OCI-LY1 (cell line): ENCODE measurements around the gene ITPK1.

Experiments
- H2AFZ ChIP-seq: fragments of 200-600 bp; sonication (generic), shearing (Covaris generic); 2 replicates; pipeline ENCODE4 v1.6.0; 2014; ENCODE audit warnings: antibody characterized with exemption, mild to moderate bottlenecking, low read length
- H3F3A ChIP-seq: fragments of 200-600 bp; sonication (generic), shearing (Covaris generic); 2 replicates; pipeline ENCODE4 v1.6.0; 2014; ENCODE audit warnings: mild to moderate bottlenecking, antibody characterized with exemption, low read length, moderate library complexity; ENCODE audit not compliant: insufficient read depth
- H3K27ac ChIP-seq: fragments of 200-600 bp; sonication (generic); 2 replicates; pipeline ENCODE4 v1.5.1; 2014; ENCODE audit warnings: low read length, mixed run types, mild to moderate bottlenecking, low read depth; ENCODE audit not compliant: poor library complexity, severe bottlenecking
- H3K27me3 ChIP-seq: fragments of 200-600 bp; sonication (generic); 2 replicates; pipeline ENCODE4 v1.6.0; 2014; ENCODE audit warnings: antibody characterized with exemption, mild to moderate bottlenecking, low read length, moderate library complexity; ENCODE audit not compliant: insufficient read depth
- H3K36me3 ChIP-seq: fragments of 200-600 bp; sonication (generic); 2 replicates; pipeline ENCODE4 v1.6.1; 2014; ENCODE audit warnings: mild to moderate bottlenecking, antibody characterized with exemption, low read length, moderate library complexity, mixed read lengths; ENCODE audit not compliant: insufficient read depth
- H3K4me1 ChIP-seq: fragments of 200-600 bp; sonication (generic); 2 replicates; pipeline ENCODE4 v1.5.1; 2014; ENCODE audit warnings: mild to moderate bottlenecking, low read length, moderate library complexity; ENCODE audit not compliant: insufficient read depth, severe bottlenecking
- H3K4me2 ChIP-seq: fragments of 200-600 bp; sonication (generic), shearing (Covaris generic); 2 replicates; pipeline ENCODE4 v1.6.1; 2014; ENCODE audit warnings: low read length
- H3K4me3 ChIP-seq: fragments of 200-600 bp; sonication (generic); 2 replicates; pipeline ENCODE4 v1.5.1; 2014; ENCODE audit warnings: low read length, low read depth, mild to moderate bottlenecking, mixed read lengths; ENCODE audit not compliant: poor library complexity, severe bottlenecking
- H3K79me2 ChIP-seq: fragments of 200-600 bp; shearing (Covaris generic); 2 replicates; pipeline ENCODE4 v1.6.1; 2016; ENCODE audit warnings: mixed run types, low read length, mixed read lengths; ENCODE audit not compliant: insufficient read depth
- H3K9ac ChIP-seq: fragments of 200-600 bp; sonication (generic), shearing (Covaris generic); 2 replicates; pipeline ENCODE4 v1.6.1; 2014; ENCODE audit warnings: mild to moderate bottlenecking, low read length, mixed read lengths
- H3K9me2 ChIP-seq: fragments of 200-600 bp; sonication (generic), shearing (Covaris generic); 2 replicates; pipeline ENCODE4 v1.6.1; 2014; ENCODE audit warnings: low read depth, mild to moderate bottlenecking, low read length, mixed read lengths
- H3K9me3 ChIP-seq: fragments of 200-600 bp; shearing (Covaris generic); 2 replicates; pipeline ENCODE4 v1.6.1; 2014; ENCODE audit warnings: low read length, mixed read lengths
- H4K20me1 ChIP-seq: fragments of 200-600 bp; sonication (generic), shearing (Covaris generic); 2 replicates; pipeline ENCODE4 v1.6.0; 2016; ENCODE audit warnings: mild to moderate bottlenecking, low read length; ENCODE audit not compliant: insufficient read depth
- EZH2 ChIP-seq: fragments of 200-600 bp; sonication (generic), shearing (Covaris generic); IDR thresholded peaks from 2 replicates; pipeline ENCODE4 v1.8.0; 2017; ENCODE audit warnings: borderline replicate concordance, mixed run types, mild to moderate bottlenecking, antibody characterized with exemption, low read length, moderate library complexity, mixed read lengths
- TF ChIP-seq, protein P1 (sequence below): fragments of 200-600 bp; sonication (generic), shearing (Covaris generic); IDR thresholded peaks from 2 replicates; pipeline ENCODE4 v1.5.1; 2017; ENCODE audit warnings: mild to moderate bottlenecking, antibody characterized with exemption, low read length, moderate library complexity, mixed read lengths

ITPK1 gene

GRCh38 chr14:93019970-93020369, 95.8 kb downstream of the ITPK1 start:
- Histone ChIP-seq H3F3A (no peaks in the 10 kb centered on the region), H3K27ac (no peak overlapping the region), H3K9me2 (no peaks in the 10 kb centered on the region), H3K9ac (no peak overlapping the region), H3K9me3 (no peaks in the 10 kb centered on the region), H4K20me1 (no peaks in the 10 kb centered on the region), H3K79me2 (no peaks in the 10 kb centered on the region), H3K4me1 (no peaks in the 10 kb centered on the region), H3K36me3 (no peaks in the 10 kb centered on the region), H2AFZ (no peak overlapping the region), H3K4me3 (no peak overlapping the region), H3K27me3 (no peaks in the 10 kb centered on the region), H3K4me2 (no peak overlapping the region)
- no peak for TF ChIP-seq EZH2
- TF ChIP-seq, protein P1, sequence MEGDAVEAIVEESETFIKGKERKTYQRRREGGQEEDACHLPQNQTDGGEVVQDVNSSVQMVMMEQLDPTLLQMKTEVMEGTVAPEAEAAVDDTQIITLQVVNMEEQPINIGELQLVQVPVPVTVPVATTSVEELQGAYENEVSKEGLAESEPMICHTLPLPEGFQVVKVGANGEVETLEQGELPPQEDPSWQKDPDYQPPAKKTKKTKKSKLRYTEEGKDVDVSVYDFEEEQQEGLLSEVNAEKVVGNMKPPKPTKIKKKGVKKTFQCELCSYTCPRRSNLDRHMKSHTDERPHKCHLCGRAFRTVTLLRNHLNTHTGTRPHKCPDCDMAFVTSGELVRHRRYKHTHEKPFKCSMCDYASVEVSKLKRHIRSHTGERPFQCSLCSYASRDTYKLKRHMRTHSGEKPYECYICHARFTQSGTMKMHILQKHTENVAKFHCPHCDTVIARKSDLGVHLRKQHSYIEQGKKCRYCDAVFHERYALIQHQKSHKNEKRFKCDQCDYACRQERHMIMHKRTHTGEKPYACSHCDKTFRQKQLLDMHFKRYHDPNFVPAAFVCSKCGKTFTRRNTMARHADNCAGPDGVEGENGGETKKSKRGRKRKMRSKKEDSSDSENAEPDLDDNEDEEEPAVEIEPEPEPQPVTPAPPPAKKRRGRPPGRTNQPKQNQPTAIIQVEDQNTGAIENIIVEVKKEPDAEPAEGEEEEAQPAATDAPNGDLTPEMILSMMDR = no peak

DNA sequence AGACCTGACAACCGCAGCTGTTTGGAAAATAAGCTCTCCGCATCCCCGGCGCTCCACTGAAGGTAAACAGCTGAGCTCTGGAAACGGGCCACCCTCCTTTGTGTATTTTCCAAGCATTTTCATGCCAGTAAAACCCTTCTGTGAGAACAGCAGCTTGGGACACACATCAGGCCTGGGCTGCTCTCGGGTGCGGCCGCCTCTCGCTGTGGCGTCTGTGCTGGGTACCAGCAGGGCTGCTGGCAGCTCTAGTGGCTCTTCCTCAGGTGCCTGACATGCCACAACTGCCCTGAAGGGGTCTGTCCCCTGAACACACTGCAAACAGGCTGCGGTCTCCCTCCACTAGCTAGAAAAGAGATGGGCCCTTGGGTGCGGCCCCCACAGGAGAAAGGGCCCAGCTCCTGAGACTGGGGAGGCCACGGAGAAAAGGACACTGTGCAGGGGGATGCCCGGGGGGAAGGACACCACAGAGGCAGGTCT, 96.3 kb downstream of the ITPK1 start:
- no peaks in the 10 kb centered on the region for H3K9me2 ChIP-seq
- H3K9me3 ChIP-seq = no peaks in the 10 kb centered on the region
- H3K27me3 ChIP-seq = no peaks in the 10 kb centered on the region
- no peaks in the 10 kb centered on the region for H3K36me3 ChIP-seq
- no peak overlapping the region for H3K4me3 ChIP-seq
- H3K79me2 ChIP-seq = no peaks in the 10 kb centered on the region
- no peak overlapping the region for H2AFZ ChIP-seq
- no peaks in the 10 kb centered on the region for H3K4me1 ChIP-seq
- no peak for TF ChIP-seq EZH2
- TF ChIP-seq, protein P1 = no peak
- H4K20me1 ChIP-seq = no peaks in the 10 kb centered on the region
- no peak overlapping the region for H3K9ac ChIP-seq
- H3K4me2 ChIP-seq = no peak overlapping the region
- no peak overlapping the region for H3K27ac ChIP-seq
- no peaks in the 10 kb centered on the region for H3F3A ChIP-seq

DNA sequence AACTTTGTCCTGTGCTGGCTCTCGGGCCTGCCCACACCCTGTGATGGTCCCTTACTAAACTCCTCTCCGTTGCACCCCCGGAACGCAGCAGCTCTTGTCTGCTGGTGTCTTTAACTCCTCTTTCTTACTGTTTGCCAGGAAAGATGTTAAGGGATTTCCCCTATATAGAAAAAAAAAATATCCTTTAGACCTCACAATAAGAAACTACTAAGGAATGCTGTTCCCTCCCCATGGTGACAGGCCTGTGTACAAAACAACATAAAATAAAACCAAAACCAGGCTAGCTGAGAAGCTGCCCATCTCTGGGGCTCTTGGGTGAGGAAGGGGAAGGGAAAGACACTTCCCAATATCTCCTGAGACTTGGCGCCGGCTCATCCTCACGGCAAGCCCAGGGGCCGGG, 97.4 kb downstream of the ITPK1 start:
- no peaks in the 10 kb centered on the region for H3K36me3 ChIP-seq
- no peak overlapping the region for H2AFZ ChIP-seq
- no peak overlapping the region for H3K4me2 ChIP-seq
- H3K27ac ChIP-seq = no peak overlapping the region
- no peaks in the 10 kb centered on the region for H3K79me2 ChIP-seq
- no peak overlapping the region for H3K4me3 ChIP-seq
- no peaks in the 10 kb centered on the region for H4K20me1 ChIP-seq
- H3K27me3 ChIP-seq = no peaks in the 10 kb centered on the region
- no peaks in the 10 kb centered on the region for H3K9me2 ChIP-seq
- H3K4me1 ChIP-seq = no peaks in the 10 kb centered on the region
- no peak overlapping the region for H3K9ac ChIP-seq
- no peaks in the 10 kb centered on the region for H3F3A ChIP-seq
- H3K9me3 ChIP-seq = no peaks in the 10 kb centered on the region
- TF ChIP-seq EZH2 = no peak
- TF ChIP-seq, protein P1 = no peak
